Stomach (tissue), 9 donors: ENCODE measurements around the gene AGMO. TPM values are rescaled to one million over a fixed set of nuclear protein-coding genes. Genes with fewer than 3 reads are reported as not detected.

ENCODE experiments used
- DNase-seq, 2 donors: peaks; one replicate each; pipeline versions ENCODE4 v3.0.0 to v3.0.0-alpha.2; 2013 to 2019
- H3K27ac ChIP-seq, 5 donors: fragments of 200-600 bp in 4 of 5; sonication (generic) in 4 of 5; one replicate each; pipeline ENCODE4 v1.5.1; 2013 to 2019; ENCODE audit warnings: mild to moderate bottlenecking in 1 of 5, moderate library complexity in 1 of 5
- H3K27me3 ChIP-seq, 3 donors: fragments of 200-600 bp; sonication (generic); one replicate each; pipeline ENCODE4 v1.5.1; 2017 to 2019; ENCODE audit warnings: mixed run types in 1 of 3
- H3K36me3 ChIP-seq, 4 donors: fragments of 200-600 bp; sonication (generic); 1 replicate in 3 of 4; 2 replicates in 1 of 4; pipeline ENCODE4 v1.5.1; 2016 to 2019
- H3K4me1 ChIP-seq, 4 donors: fragments of 200-600 bp; sonication (generic); one replicate each; pipeline ENCODE4 v1.5.1; 2016 to 2019
- H3K4me3 ChIP-seq, 4 donors: fragments of 200-600 bp; sonication (generic) in 3 of 4; one replicate each; pipeline ENCODE4 v1.5.1; 2016 to 2019; ENCODE audit warnings: mild to moderate bottlenecking in 1 of 4
- H3K9me3 ChIP-seq, 4 donors: fragments of 200-600 bp; sonication (generic); one replicate each; pipeline ENCODE4 v1.5.1; 2016 to 2019
- CTCF ChIP-seq, 7 experiments: fragments of 450-650 bp in 4 of 7; fragments of 200-600 bp in 3 of 7; sonication (generic) in 3 of 7; IDR thresholded peaks; one replicate each; pipeline ENCODE4 v1.5.1; 2016 to 2019; ENCODE audit warnings: antibody characterized with exemption in 7 of 7, control low read depth in 2 of 7, mild to moderate bottlenecking in 1 of 7
- EP300 ChIP-seq: sonication (generic); formaldehyde crosslinking; IDR thresholded peaks from one replicate; pipeline ENCODE4 v1.6.1; 2017; ENCODE audit warnings: antibody characterized with exemption
- POLR2A ChIP-seq, 4 donors: fragments of 450-650 bp; IDR thresholded peaks; one replicate each; pipeline ENCODE4 v1.6.1; 2016; ENCODE audit warnings: antibody characterized with exemption in 4 of 4, control low read depth in 2 of 4, mild to moderate bottlenecking in 1 of 4, moderate library complexity in 1 of 4
- POLR2AphosphoS5 ChIP-seq, 3 donors: sonication (generic); formaldehyde crosslinking; IDR thresholded peaks; one replicate each; pipeline ENCODE4 v1.6.1; 2016; ENCODE audit warnings: antibody characterized with exemption in 3 of 3
- WGBS, 5 donors: extraction: QIAGEN DNeasy Blood & Tissue Kit in 3 of 5; methylation state at CpG; one replicate each; pipeline versions ENCODE4 v1.1.5 to v1.1.7; 2013 to 2018; 5-methylcytosine and 5-hydroxymethylcytosine counted together
- intact Hi-C: fragments of 100-400 bp; cut with DNase I; formaldehyde crosslinking; loops from one replicate; pipeline ENCODE4 v1.15.1; 2023; ENCODE audit warnings: low total_unique reads
- polyA plus RNA-seq, 3 donors: library from polyadenylated mRNA; stranded (reverse); fragments of 200-250 nt; gene quantifications; one replicate each; pipeline ENCODE4 v1.2.3, GENCODE V29; 2013
- total RNA-seq, 5 donors: library from RNA; depleted of rRNA; stranded (reverse); fragments of >200 nt; gene quantifications; one replicate each; pipeline versions ENCODE4 v1.1.0 to v1.2.3, GENCODE V29; 2014 to 2016
- donor health status: healthy with polysubstance abuse.
- donor health status: Bipolar disorder and iron deficiency.
- donor health status: healthy.

The AGMO gene
- total and polyA plus RNA-seq, 8 donors, result 0.03 to 33.0 (median 5.0) TPM; not detected in 5

DNA sequence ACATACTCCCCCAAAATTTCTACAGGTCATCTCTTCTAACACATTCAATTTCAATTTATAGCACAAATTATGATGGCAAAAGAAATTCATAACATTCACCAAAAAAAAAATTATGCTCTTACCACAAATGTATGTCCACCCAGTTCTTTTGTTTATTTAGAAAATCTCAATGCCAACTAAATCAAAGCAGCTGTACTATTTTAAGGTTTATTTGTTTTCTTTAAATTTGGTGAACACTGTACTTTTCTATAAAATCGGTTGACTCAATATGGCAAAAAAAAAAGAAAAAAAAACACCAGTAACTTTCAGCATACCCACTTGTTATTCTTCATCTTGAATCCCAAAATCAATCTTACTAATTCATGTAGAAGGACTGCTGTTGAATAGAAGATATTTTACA, 225.7 kb downstream of the AGMO start:
- H3K9me3 ChIP-seq, result peaks cover 0 to 24% (median 8%) of the 10 kb centered on the region in 4 donors
- H3K27ac ChIP-seq, result no peak overlapping the region
- TF ChIP-seq CTCF (IDR thresholded peaks at IDR 0.05) (no peak), POLR2AphosphoS5 (IDR thresholded peaks at IDR 0.05) (no peak), EP300 (no peak), POLR2A (IDR thresholded peaks at IDR 0.05) (no peak)
- H3K4me3 ChIP-seq, result no peak overlapping the region
- no peaks in the 10 kb centered on the region for H3K4me1 ChIP-seq
- H3K36me3 ChIP-seq, result no peaks in the 10 kb centered on the region
- intact Hi-C loops, result no loop called here
- no peaks in the 10 kb centered on the region for H3K27me3 ChIP-seq
- WGBS, 5 donors, result 76 to 89% (median 84%) methylated on average over 1 of the region's 1 CpG
- DNase-seq, result no peak

DNA sequence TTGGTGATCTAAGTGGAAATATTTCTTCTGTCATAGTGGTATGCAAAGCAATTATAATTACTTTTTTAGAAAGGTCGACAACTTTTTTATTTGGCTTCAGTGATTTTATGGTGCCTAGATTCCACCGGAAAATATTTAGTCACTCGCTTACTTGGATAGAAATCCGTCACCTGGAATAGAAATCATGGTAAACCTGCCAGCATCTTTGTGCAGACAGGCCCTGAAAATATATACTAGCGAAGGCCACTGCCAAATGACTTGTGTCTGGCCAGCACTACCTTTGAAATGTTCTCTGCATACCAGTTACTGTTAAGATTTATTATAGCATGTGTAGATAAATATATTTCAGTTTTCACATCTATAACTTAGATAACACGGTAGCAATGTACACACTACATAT, 226.4 kb downstream of the AGMO start:
- DNase-seq, result no peak

DNA sequence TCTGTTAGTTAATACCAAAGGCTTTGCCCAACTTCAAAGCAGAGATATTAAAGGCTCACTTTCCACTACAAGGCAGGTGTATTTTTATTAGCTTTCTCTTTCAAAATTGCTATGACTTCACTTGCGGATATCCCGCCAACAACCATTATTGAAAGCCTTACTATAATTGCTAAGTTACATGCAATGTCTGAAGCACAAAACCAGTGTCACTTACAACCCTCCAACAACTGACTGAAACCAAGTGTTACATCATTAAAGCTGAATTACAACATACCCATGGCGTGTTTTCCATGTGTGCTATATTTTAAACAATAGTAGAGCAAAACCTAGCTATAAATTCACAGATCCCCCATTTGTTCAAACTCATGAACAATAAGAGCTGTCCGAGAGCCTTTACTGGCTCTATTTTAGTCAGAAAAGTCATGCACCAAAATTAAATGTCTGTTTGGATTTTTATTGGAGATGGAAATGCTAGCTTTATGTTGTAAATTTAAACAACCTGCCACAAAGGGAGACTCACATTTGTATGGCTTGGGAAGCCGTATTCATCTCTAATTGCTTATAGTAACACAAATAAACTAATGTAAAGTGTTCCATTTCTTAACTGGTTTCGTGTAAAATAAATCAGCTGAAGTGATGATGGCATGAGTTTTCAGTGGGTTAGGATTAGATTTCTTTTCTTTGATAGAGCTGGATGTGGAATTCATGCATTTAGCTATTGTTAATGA, 227.1 kb downstream of the AGMO start:
- no peak for TF ChIP-seq CTCF (IDR thresholded peaks at IDR 0.05)
- no peak for TF ChIP-seq POLR2A (IDR thresholded peaks at IDR 0.05)
- no peak for TF ChIP-seq POLR2AphosphoS5 (IDR thresholded peaks at IDR 0.05)
- no peak for TF ChIP-seq EP300
- intact Hi-C loops, result no loop called here
- WGBS, 5 donors, result 68 to 82% (median 77%) methylated on average over 6 of the region's 6 CpGs

More for the DNA sequence above, 226.4 kb downstream of the AGMO start:
- Histone ChIP-seq H3K36me3 (no peaks in the 10 kb centered on the region), H3K9me3 (peaks cover 0 to 16% (median 5%) of the 10 kb centered on the region in 4 donors), H3K27me3 (no peaks in the 10 kb centered on the region), H3K27ac (no peak overlapping the region), H3K4me3 (no peak overlapping the region), H3K4me1 (no peaks in the 10 kb centered on the region)
- TF ChIP-seq POLR2AphosphoS5 (IDR thresholded peaks at IDR 0.05), result no peak
- TF ChIP-seq EP300, result no peak
- no peak for TF ChIP-seq POLR2A (IDR thresholded peaks at IDR 0.05)
- no peak for TF ChIP-seq CTCF (IDR thresholded peaks at IDR 0.05)
- intact Hi-C loops, result no loop called here
- WGBS, 5 donors, result 76 to 85% (median 82%) methylated on average over 6 of the region's 6 CpGs

DNA sequence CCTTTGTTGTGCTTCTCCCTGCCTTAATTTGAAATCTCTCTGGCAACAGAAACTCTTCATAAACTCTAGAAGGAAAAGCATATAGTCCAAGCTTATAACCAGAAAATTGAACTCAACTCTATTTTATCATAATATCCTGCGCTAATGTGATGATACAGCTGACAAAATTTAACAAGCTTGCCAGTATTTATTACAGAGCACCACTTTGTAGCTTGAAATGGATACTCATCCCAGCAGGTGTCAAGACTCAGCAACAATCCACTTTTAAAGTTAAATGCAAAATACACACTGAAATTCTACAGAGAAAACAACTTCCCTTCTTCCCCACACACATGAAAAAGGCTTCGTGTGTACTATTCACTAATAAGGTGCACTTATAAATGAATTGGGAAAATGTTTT, 228.9 kb downstream of the AGMO start:
- Histone ChIP-seq H3K9me3 (no peaks in the 10 kb centered on the region), H3K4me3 (no peak overlapping the region), H3K27ac (no peak overlapping the region), H3K36me3 (no peaks in the 10 kb centered on the region), H3K4me1 (no peaks in the 10 kb centered on the region), H3K27me3 (no peaks in the 10 kb centered on the region)
- TF ChIP-seq POLR2A (IDR thresholded peaks at IDR 0.05), result no peak
- no peak for TF ChIP-seq CTCF (IDR thresholded peaks at IDR 0.05)
- no peak for TF ChIP-seq EP300
- DNase-seq, result no peak
- intact Hi-C loops, result no loop called here
- 69 to 86% (median 79%) methylated on average over 2 of the region's 2 CpGs for WGBS, 5 donors

More for the DNA sequence above, 227.1 kb downstream of the AGMO start:
- Histone ChIP-seq H3K36me3 (no peaks in the 10 kb centered on the region), H3K27me3 (no peaks in the 10 kb centered on the region), H3K27ac (no peak overlapping the region), H3K9me3 (peaks cover 0 to 11% (median 4%) of the 10 kb centered on the region in 4 donors), H3K4me3 (no peak overlapping the region), H3K4me1 (no peaks in the 10 kb centered on the region)
- no peak for DNase-seq
